CD4-positive, alpha-beta T cell treated with Interleukin-21 for 1 hour (primary cell): ENCODE results near the gene L3MBTL3.

ENCODE experiments used
- DNase-seq: peaks from one replicate; pipeline ENCODE4 v3.0.0-alpha.2; 2020

Gene L3MBTL3

DNA sequence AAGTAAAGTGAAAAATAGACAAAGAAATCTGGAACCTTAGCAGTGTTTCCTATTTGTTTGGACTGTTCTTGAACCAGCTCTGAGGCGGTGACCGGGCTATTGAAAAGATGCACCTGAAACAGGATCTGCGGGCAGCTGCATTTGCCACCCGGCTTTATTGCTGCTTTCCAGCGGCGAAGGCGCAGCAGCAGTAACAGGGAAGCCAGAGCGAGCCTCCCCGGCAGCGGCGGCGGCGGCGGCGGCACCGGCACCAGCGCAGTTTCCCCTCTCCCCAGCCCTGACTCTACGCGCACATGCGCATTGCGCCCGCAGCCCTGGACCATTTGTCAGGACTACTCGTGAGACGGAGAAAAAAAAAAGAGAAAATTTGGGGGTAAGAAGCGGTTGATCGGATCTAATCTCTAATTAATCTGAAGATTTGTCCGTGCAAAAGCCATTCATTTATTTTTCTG lies at the start of gene L3MBTL3:
TSS of gene L3MBTL3 (plus strand) at position 290 of the 452 bp plus-strand sequence. CDS start 24,119 bp downstream, outside the sequence.
- peak; percentile 90 for DNase-seq

DNA sequence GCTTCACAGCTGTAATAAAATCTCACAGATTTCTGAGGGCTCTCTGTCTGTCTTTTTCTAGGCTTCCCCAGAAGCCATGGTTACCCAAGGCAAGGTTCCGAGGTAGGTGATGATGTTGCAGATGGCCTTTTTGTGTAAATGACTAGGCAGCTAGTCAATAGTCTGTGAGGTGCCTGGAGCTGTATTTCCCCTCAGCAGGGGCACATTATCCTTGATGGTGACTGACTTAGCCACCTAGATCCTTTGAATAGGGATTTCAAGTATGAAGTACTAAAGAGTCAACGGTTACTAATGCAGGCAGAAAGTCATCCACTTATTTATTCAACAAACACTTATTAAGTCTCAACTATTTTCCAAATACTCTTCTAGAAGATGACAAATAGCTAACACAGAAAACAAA lies 49.3 kb upstream of the L3MBTL3 start:
- DNase-seq: no peak

DNA sequence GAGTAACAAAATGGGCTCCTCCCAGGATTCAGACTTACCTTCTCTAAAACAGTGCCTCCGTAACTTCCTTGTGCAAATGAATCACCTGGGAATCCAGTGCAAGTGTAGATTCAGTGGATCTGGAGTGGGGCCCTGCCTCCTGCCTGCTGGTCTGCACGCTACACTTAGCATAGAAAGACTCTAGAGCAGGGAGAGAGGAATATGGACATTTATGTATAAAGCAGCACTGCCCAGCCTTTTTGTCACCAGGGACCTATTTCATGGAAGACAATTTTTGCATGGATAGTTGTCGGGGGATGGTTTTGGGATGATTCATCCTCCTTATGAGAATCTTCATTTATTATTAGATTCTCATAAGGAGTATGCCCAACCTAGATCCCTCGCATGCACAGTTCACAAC lies 42.3 kb upstream of the L3MBTL3 start:
- DNase-seq: no peak

DNA sequence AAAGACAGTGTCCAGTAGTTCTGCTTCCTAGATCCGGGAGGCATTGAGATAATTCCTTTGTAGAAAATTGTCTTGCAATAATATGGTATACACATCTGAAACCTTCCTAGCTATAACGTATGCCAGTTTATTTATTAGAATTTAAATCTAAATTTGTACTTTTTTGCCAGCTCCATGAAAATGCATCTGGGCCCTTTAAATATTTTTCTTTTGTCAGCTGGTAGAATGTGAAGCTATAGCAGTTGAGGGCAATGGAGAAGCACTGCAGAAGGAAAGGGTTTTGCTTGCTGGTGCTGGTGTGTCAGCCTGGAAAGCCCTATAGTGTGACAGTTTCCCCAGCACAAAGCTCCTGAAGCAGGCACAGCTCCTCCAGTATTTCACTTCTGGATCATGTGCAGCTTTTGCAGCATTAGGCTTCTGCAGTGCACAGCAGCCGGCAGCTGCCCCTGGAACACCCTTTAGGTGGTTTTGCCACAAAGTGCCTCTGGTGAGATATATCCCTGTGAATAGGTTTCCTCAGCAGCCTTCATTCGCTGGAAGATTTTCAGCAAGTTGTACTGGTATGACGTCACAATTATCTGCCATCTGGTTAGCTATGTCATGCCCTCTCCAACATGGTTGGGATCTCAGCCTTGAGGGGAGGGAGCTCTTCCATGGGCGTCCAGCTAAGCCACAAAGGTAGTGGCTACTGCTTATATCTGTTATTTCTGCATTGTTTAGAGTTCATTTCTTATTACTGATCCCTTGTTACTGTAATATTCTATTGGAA lies 40.0 kb upstream of the L3MBTL3 start:
- DNase-seq: no peak

DNA sequence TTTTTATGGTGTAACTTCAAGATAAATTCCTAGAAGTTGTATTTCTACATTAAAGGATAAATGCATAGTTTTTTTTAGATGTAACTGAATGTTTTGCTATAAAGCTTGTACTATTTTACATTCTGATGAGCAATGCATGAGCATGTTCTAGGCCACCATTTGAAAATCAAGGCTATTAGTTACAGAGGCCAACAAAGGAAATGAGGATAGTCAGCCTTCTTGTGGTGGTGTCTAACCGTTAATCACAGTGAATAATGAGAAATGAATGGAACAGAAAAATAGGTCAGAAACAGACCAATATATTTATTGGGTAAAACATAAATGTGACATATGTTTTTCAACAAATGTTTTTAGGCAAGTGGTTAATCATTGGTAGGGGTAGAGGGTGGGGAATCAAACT lies 37.6 kb upstream of the L3MBTL3 start:
- no peak for DNase-seq

DNA sequence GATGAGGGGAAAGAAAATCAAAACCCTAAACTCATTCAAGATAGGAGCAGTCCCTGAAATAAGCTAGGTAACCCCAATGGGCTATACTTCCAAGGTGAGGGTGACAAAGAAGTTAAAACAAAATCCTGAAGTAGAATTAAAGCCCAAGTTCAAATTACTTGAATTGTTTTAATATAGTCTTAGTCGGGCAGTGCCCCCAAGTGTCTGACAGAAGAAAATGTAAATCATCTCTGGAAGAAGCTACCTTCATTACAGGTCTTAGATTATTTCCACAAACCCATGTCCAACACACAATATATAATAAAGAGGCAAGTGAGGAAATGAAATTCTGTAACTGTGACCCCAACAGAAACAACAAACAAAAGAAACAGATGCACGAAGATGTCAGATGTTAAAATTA lies 36.8 kb upstream of the L3MBTL3 start:
- no peak for DNase-seq

DNA sequence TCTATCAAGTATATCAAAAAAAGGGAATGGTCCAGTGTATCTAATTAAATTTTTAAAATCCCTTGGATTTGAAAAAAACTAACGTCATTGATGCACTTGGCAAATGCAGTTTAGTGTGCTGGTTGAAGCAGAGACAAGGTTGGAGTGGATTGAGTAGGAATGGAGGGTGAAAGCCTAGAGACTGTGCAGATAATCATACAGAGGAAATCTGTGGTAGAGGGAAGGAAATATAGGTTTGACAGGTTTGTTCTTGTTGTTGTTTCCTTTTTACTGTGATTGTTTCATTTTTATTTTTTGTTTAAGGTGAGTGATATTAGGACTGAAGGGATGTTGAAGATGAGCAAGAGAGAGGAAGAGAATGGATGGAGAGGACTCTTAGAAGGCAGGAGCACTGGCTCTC lies 29.0 kb upstream of the L3MBTL3 start:
- DNase-seq: peak; percentile 1

DNA sequence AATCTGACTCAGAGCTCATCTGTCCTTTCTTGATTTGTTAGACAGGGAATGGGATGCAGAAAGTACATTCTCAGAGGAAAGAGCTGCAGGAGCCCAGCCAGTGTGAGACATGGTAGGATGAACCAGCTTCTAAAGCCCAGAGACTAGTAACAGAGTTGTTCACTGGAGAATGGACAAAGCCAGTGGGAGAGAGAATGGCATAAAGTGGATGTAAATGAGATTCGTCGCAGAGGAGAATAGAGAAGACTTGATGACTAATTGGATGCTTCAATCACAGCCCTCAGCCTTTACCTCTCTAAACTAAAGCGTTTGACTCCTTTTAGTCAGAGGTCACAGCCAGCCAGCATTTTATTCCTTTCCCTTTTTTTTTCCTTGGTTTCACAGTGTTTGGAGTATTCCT lies 25.5 kb upstream of the L3MBTL3 start:
- DNase-seq: no peak

DNA sequence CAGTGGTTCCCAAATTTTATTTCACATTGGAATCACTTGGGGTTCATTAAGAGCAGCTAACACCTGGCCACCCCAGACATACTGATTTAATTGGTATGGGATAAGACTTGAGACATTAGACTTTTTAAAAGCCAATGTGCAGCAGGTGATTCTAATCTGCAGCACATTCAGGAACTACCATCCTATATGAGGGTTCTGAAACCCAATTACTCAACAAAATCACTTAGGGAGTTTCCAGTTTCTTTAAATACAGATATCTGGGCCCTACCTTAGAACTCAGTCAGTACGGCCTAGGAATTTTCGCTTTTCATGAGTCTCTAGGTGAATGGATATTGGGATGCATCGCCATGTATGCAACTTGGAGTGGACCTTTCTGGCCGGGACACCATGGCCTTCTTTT lies 24.0 kb upstream of the L3MBTL3 start:
- no peak for DNase-seq

DNA sequence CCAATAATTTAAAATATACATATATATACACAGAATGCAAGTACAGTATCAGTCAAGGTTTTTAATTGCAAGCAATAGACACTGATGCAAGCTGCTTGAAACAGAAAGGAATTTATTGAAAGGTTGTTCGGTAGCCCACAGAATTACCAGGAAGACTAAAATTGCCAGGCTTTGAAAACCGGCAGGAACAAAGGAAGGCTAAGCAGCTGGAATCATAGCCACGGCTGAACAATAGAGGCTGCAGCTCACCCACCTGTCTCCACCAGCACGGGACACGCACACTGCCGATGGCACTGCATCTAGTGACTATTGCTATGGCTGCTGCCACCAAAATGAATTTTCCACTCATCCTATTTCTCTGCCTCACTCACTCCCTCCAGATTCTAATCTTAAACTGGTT lies 22.0 kb upstream of the L3MBTL3 start:
- no peak for DNase-seq

DNA sequence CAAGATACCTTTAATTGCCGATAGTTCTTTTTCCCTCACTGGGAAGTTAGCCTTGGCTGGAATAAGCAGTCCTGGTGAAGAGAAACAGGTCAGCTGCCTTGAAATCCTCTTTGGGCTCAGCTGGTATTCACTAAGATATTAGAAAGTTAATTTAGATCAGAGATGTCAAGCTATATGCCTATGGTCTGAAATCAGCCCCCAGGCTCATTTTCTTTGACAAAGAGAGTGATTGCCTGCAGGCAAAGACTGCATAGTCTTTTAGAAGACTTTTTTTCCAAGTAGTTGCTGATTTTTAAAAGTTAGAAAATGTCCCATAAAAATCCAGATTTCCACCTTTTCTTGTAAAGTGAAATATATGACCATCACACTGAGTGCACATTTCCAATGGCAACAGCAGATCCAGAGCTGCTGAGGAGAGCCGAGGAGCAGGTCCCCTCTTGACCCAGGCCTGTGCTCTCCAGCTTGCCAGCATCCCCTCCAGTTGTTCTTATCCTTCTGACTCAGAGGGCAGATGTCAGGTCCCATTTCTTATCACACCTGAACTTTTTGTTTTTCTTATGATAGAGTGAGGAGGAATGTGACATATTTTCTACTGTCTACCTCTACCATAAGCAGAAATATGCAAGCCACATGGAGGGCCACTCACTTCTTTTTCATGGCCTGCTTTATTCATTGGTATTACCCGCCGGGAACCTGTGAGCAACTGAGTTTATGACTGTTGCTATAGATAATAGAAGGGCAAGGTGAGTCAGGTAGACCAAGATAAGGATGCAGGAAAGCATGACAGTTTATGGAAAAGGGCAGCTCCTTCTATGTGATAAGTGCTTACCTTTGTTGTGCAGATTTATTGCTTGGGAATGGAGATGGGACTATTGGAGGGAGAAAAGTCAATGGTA lies 17.6 kb upstream of the L3MBTL3 start:
- no peak for DNase-seq

DNA sequence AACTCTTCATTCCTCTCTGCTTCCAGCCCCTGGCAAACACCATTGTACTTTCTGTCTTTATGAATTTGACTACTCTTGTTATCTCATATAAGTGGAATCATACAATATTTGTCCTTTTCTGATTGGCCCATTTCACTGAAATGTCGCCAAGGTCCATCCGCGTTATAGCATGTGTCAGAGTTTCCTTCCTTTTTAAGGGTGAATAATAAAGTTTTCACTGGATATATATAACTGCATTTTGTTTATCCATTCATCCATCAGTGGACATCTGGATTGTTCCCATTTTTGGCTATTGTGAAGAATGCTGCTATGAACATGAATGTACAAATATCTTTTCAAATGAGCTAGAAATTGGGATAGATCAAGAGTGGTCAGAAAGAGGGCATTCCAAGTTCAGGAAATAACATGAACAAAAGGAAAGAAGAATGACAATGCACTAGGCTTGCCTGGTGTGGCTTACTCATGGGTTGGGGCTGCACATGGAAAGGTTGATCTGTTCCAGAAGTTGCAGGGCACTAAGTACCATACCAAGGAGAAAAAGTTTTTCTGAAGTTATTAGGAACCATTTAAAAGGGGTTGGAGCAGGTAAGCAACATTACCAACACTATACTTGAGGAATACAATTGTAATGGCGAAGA lies 10.0 kb upstream of the L3MBTL3 start:
- DNase-seq: no peak

DNA sequence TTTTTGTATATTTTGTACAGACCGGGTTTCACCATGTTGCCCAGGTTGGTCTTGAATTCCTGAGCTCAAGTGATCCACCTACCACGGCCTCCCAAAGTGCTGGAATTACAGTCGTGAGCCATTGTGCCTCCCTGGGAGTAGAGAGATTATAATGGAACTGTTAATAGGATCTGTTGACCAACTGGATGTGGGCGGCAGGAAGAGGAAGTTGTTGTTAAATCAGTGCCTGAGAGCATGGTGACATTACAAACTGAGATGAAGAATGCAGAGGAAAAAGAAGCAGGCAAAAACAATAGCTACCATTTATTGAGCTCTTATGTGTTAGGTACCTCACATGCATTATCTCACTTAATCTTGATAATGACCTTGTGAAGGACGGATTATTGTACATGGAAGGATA lies 9.2 kb upstream of the L3MBTL3 start:
- DNase-seq: no peak

DNA sequence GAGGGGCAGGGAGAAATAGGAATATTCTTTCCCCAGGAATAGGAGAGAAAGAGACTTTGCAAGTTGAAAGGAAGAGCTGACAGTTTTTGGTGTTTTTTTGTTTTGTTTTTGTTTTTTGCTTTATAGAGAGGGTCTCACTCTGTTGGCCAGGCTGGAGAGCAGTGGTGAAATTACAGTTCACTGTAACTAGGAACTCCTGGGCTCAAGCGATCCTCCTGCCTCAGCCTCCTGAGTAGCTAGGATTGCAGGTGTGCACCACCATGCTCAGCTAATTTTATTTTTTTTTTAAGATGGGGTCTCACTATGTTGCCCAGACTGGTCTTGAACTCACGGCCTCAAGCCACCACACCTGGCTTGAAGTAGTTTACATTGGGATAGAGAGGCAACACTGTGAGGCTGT lies 8.0 kb upstream of the L3MBTL3 start:
- no peak for DNase-seq

DNA sequence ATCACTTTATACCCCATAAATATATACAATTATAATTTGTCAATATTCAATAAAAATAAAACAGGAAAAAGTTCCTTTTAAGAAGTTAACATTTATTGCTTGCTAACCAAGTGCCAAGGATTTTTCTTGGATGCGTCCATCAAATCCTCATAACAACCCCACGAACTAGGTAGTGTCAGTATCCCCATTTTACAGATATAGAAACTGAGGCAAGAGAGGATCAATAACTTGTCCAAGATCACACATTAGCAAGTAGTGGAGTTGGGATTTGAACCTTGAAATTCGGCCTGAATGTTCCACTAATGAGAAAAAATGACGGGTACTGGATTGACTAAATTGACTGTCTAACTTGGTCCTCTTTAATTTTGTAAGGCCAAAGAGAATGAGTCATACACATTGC lies 5.7 kb upstream of the L3MBTL3 start:
- DNase-seq: no peak

DNA sequence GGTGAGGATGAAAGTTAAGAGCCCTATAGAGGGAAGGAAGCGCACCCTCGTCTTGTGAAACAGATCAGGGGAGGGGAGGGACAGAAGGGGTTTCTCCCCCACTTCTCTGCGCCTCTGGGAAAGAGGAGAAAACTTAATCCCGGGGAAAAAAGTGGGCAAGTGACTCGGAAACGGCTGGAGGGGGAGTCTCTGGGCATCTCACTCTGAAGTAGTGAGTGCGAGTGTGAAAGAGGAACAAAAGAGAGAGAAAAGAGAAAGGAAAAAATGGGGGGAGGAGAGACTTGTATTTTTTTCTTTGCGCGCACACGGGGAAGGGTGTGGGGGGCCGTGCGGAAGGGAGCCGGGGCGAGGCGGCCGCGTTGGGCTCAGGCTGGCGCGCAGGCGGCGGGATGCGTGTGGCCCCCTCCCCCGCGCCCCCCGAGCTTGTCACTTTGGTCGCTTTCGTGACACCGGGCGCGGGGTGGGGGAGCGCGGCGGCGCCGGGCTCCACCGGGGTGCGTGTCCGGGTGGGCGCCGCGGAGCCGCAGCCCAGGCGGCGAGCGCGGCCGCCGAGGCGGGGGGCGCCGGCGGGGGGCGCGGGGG lies 454 bp downstream of the L3MBTL3 start:
- peak; percentile 46 for DNase-seq

DNA sequence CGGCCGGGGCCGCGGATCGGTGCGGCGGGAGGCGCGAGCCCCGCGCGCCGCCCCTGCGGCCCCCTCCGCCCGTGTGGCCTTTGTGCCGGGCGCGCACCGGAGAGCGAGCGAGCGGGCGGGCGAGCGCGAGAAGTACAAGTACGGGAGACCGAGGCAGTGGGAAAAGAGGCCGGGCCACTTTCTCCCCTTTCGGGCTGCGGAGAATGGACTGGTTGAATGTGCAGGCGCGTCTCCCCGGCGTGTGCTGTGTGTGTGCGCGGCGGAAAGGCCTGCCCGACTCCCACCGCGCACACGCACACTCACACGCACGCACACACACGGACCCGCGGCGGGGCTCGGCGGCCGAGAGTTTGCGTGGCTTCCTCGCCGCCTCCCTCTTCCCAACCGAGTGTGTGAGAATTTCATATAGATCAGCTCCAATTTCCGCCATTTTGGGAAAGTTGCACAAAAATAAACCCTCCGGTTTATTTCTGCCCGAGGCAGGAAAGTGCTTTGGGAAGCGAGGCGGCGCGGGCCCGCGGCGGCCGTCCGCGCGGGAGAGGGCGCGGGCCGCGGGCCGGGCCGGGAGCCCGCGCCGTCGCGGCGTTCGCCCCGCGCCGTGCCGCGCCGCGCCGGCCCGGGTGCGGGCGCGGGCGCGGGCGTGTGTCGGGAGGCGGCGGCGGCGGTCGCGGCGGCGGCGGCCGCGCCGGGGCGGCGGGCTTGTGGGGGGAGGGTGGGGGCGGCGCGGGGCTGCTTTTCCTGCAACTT lies 1.1 kb downstream of the L3MBTL3 start:
- peak; percentile 40 for DNase-seq

DNA sequence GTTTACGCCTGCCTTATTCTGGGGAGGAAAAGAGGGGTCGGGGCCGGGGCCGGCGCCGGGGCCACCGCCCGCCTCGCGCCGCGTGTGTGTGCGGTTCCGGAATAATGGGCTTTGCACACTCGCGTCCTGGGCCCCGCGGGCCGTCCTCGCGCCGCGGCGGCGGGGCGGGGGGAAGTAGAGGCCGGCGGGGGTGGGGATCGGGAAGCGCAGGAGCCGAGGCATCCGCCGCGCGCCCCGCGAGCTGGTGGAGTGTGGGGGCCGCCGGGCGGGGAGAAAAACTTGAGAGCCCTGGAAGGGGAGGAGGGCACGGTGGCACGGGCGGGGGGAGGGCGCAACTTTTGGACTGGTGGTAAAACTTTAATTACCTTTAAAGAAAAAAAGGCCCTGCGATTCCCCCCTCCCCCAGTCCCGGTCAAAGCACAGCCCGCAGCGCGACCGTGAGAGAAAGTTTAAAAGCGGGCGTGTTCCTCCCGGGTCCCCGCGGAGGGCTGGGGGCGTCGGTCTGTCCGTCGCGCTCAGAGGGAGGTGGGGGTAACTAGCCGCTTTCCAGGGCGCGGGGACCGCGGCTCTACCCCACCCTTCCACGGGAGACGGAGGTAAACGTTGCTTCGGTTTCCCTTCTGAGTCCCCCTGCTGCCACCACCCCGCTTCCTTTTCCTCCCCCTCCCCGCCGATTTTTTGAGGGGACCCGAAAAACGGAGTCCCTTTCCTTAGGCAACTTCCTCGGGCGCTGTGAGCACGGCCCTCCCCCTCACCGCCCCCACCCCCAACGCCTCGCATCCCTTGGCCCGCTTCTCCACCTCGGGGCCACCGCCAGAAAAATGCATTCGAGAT lies 1.9 kb downstream of the L3MBTL3 start:
- peak; percentile 62 for DNase-seq

DNA sequence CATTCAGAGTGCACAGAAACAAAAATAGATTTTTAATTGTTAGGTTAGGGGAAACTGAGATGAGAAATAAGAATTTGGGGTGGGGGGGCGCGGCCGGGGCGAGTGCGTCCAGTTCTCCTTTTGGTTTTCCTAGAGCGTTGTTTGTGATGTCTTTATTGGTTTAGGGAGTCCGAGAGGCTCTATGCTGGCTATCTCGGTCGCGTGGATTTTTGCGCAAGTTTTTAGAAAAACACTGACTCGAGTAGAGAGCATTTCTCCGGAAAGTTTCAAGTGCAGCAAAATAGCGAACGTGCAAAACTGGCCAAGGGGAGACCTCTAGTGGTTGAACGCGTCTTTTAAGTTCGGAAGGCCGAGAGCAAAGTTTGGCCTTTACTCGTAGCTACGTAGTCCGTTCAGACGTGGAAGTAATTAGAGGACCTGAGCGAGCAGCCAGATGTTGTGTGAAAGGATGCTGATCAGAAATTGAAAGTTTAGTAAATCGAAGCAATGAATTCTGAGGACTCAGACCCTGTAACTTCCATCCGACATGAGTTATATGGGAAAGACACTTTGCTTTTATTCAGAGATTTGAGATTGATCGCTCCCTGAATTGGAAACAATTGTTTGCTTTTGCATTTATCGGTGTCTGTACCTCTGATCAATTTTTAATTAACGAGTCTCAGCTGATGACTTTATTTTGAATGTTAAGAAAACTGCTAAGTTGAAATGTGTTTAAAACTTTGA lies 2.7 kb downstream of the L3MBTL3 start:
- DNase-seq: peak; percentile 89

DNA sequence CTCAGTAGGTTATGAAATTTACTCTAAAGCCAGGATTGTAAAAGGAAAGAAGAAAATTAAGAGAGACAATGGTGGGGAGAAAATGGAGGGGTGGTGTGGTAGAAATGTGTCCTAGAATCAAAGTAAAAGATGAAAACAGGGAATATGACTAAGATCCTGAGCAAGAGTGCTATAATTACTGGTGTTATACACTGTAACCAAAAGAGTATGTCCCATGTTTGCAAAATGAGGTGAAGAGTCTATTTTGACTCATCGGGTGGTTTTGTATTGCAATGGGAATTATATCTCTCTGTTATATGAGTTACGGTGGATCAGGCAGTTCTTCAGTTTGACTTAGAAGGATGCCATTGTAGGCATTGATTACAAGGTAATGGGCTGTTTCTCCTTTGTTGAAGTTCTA lies 8.5 kb downstream of the L3MBTL3 start:
- DNase-seq: no peak

DNA sequence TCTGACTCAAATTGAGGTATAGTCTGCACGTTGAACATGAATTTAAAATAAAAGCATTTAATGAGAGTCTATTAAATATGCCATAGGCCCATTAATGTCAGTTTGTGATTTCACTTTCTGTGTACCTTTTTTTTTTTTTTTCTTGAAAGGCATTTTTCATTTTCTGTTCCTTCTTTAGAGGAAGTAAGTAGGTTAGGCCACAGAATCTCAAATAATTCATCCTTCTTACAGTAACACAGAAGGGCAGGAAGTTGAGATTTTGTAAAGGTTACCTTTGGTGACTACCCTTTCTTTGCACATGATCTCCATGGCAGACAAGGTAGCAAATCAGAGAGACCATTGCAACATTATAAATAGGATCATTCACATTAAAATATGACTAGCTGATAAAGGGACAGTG lies 9.6 kb downstream of the L3MBTL3 start:
- DNase-seq: peak; percentile 55
